HG02870 (cell line): ENCODE results near the gene BHLHE40.

Experiments
- ATAC-seq: cut with Tn5 transposase; IDR thresholded peaks from one replicate; pipeline ENCODE4 v1.9.1; 2021; ENCODE audit warnings: mild to moderate bottlenecking, moderate library complexity; ENCODE audit not compliant: unreplicated experiment

Gene BHLHE40

DNA sequence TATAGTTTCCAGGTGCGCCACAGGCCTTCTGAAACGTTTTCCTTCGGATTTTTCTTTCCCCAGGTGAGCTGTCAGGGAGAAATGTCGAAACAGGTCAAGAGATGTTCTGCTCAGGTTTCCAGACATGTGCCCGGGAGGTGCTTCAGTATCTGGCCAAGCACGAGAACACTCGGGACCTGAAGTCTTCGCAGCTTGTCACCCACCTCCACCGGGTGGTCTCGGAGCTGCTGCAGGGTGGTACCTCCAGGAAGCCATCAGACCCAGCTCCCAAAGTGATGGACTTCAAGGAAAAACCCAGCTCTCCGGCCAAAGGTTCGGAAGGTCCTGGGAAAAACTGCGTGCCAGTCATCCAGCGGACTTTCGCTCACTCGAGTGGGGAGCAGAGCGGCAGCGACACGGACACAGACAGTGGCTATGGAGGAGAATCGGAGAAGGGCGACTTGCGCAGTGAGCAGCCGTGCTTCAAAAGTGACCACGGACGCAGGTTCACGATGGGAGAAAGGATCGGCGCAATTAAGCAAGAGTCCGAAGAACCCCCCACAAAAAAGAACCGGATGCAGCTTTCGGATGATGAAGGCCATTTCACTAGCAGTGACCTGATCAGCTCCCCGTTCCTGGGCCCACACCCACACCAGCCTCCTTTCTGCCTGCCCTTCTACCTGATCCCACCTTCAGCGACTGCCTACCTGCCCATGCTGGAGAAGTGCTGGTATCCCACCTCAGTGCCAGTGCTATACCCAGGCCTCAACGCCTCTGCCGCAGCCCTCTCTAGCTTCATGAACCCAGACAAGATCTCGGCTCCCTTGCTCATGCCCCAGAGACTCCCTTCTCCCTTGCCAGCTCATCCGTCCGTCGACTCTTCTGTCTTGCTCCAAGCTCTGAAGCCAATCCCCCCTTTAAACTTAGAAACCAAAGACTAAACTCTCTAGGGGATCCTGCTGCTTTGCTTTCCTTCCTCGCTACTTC, 3.8 kb downstream of the BHLHE40 start:
- ATAC-seq, result no peak

DNA sequence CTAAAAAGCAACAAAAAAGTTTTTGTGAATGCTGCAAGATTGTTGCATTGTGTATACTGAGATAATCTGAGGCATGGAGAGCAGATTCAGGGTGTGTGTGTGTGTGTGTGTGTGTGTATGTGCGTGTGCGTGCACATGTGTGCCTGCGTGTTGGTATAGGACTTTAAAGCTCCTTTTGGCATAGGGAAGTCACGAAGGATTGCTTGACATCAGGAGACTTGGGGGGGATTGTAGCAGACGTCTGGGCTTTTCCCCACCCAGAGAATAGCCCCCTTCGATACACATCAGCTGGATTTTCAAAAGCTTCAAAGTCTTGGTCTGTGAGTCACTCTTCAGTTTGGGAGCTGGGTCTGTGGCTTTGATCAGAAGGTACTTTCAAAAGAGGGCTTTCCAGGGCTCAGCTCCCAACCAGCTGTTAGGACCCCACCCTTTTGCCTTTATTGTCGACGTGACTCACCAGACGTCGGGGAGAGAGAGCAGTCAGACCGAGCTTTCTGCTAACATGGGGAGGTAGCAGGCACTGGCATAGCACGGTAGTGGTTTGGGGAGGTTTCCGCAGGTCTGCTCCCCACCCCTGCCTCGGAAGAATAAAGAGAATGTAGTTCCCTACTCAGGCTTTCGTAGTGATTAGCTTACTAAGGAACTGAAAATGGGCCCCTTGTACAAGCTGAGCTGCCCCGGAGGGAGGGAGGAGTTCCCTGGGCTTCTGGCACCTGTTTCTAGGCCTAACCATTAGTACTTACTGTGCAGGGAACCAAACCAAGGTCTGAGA, 4.7 kb downstream of the BHLHE40 start:
- ATAC-seq, result peak; percentile 60

DNA sequence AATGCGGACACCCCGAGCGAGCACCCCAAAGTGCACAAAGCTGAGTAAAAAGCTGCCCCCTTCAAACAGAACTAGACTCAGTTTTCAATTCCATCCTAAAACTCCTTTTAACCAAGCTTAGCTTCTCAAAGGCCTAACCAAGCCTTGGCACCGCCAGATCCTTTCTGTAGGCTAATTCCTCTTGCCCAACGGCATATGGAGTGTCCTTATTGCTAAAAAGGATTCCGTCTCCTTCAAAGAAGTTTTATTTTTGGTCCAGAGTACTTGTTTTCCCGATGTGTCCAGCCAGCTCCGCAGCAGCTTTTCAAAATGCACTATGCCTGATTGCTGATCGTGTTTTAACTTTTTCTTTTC, 5.3 kb downstream of the BHLHE40 start:
- no peak for ATAC-seq

DNA sequence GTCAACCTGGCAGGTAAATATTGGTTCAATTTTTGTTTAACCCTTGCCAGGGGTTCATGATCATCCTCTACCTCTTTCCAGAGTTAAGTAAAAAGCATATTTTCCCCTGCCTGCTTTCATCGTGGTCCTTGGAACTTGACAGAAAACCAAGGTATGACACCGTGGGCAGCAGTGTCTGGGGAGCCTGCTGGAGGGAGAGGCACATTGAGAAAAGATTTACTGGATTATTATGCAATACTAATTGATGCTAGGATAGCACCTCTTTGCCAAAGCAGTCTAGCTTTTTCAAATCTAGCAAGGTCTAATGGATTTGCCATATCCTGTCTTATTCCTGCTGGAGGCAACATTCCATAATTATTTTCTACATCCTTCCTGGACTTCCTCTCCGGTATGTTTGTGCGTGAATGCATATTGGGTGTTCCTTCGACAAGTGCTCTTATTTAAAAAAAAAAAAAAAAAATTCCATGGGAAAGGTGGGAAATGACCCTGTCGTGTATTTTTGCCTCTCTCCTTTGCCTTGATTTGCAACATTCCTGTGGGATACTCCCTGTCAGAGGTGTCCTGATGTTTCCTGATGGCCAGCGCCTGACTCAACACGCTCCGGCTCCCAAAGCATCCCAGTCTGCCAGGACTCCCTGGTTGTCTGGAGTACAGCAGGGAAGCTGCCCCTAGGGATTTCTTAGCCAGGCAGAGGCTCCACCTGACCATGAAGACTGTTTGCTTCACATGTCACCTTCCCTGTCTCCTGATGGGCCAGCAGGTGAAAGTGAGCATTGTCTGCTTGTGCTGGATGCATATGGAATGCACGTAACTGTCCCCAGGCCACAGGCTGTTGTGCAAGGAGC, 6.3 kb downstream of the BHLHE40 start:
- ATAC-seq, result no peak

DNA sequence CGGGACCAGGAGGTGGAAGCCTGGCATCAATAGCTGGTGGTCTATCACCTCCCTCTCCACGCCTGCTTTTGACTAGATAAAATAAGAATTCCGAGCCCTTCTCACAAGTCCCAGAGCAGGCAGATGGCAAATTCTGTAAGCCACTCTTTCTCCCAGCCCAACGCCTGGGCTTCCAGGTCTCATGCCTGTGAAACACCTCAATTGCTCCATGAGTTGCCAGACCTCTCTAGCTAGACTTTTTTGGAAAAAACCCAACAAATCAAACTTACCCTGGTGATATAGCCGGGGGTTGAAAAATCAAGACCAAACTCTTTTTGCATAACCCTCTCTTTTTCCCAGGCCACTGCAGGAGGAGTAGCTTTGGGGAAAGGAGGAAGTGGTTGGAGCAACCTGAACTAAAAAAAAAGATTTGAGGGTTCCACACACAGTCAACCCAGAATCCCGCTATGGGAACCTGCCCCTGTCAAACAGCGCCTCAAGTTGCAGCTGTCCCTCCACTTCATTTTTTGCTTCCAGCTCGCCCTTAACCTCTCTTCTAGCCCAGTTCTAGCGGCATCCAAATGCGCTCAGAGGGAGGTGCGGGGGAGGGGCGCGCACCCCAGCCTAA, 7.0 kb downstream of the BHLHE40 start:
- ATAC-seq, result peak; percentile 15

DNA sequence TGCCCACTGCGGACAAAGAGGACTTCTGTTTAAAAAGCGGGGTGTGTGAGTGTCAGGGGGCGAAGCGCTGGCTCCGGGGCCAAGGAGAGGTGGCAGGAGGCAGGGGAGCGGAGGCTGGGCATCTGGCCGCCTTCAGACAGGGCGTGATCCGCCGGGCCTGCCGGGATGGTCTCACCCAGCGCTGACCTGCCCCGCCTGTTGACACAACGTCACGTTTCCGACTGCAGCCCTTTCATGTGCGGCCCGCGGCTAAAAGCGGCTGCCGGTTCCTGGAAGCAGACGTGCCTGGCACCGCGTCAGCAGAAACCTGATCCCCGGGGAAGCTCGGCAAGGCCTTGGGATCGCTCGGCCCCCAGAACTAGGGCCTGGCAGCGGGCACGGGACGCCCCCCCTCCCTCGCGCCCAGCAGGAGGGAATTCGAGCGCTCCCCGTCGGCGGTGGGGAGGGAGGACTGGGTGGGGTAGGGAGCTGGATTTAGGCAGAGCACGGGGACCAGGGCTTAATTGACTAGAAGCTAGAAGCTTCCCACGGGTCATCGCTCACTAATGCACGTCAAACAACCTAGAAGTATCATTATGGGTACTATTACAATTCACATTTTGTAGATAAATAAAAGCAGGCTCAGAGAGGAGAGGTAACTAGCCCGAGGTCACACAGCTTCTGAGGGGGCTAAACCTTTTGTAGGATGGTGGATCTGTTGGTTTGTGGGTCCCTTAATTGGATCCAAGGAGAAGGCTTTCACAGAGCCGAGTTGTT, 7.7 kb downstream of the BHLHE40 start:
- peak; percentile 43 for ATAC-seq

DNA sequence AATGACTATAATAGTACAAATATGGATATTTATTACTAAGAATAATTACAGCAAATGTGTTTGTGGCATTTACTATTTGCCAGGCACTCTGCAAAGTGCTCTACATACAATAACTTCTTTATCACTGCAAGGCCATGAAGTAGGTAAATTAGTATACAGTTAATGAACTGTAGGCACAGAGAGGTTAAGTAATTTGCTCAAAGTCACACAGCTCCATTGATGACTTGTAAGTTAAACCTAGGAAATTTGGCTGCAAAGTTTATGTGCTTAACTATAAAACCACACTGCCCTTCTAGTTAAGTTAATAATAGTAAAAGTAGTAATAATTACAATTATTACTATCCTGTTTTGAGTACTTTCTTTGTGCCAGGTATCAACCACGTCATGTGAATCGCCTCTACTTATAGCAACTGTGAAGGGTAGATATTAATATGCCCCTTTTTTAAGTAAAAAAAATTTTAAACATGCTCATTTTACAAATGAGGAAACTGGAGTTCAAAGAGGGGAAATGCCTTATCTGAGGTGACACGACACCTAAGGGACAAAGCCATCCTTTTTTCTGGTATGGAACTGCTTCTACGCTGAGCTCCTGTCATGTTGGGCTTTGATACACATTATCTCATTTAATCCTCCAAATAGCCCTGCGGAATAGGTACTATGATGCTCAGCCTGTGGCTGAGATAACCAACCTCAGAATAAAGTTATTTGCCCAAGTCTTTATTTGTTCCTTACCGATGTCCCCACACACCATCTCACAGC, 8.5 kb downstream of the BHLHE40 start:
- no peak for ATAC-seq

DNA sequence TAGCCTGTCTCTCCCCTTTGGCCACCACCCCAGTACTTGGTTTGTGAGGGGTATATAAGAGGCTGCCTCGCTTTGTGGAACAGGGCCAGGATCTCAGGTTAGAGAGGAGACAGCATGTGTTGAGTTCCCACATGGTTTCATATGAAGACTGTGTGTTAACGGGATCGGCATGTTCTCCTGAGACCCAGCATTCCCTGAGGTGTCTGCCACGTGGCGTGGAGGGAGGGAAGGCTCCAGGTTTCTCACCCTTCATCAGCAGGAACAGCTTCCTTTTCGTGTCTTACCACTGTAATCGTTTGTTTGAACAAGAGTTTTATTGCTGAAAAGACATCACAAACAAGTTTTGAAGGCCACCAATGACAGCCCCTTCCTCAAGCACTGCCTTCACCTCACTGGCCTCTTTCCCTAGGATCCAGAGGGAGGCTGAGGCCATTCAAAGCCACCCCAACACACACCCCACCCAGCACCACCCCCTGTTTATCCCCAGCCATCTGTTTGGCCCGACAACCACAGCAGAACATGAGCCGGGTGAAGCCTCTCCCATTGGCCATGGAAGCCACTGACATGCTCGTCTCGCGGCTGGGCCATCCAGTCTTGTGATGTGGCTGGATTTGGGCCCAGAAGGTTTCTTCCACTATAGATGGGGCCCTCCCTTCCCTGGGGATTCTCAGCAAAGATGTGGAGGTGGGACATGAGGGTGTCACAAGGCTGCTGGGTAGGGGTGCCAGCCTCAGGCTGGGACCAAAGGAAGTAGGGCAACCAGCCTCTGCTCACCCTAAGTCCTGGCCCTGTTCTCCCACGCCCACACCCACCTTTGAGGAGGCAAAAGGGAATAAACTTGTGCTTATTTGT, 10.0 kb downstream of the BHLHE40 start:
- ATAC-seq, result no peak

DNA sequence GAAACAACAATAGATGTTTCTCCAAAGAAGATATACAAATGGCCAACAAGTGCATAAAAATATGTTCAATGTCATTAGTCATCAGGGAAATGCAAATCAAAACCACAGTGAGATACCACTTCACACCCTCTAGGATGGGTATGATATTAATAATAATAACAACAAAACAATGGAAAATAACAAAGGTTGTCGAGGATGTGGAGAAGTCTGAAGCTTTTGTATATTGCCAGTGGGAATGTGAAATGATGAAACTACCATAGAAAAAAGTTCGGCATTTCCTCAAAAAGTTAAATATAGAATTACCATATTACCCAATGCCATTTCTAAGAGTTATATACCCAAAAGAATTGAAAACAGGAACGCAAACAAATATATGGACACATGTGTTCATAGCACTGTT, 10.8 kb downstream of the BHLHE40 start:
- ATAC-seq, result no peak

DNA sequence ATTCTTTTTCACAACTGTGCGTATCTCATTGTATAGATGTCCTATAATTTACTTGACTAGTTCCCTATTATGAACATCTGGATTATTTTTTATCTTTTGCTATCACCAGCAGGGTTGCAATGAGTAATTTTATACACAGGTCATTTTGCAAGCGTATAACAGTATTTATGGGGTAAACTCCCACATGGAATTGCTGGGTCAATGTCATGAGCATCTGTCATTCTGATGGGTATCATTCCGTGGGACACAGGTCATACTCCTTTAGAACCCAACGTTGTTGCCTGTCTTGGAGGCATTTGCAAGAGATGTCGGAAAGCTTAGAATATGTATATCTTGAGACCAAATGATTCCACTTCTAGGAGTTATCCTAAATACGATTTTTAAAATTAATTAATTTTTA, 12.9 kb downstream of the BHLHE40 start:
- ATAC-seq, result no peak

DNA sequence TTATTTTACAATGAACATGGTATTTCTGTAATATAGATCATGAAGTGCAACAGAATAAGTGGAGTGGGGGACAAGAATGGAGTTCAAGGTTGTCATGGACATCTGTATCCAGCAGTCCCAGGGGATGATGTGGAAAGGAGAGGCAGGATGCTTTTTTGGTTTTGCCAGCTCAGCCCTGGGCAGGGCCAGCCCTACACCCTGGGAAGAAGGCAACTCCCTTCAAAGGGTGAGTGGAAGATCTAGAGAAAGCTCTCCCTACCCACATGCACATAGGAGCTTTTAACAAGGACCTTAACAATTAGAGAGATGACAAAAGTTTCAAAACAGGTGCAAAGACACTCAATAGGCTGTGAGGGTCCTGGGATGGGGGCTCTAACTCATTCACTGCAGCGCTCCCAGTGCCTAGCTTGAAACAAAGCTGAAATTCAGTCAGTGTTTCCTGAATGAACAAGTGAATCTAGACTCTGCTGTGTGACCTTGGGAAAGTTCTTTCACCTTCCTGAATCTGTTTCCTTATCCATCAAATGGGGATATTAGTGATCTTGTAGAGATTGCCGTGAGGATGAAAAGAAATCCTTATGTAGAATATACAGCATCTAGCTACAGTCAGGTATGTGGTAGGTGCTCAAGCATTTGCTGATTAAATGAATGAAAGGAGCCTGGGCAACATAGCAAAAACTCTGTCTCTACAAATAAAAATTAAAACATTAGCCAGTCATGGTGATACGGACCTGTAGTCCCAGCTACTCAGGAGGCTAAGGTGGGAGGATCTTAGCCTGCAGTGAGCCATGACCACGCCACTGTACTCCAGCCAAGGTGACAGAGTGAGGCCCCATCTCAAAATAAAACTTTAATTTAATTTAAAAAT, 14.3 kb downstream of the BHLHE40 start:
- no peak for ATAC-seq

DNA sequence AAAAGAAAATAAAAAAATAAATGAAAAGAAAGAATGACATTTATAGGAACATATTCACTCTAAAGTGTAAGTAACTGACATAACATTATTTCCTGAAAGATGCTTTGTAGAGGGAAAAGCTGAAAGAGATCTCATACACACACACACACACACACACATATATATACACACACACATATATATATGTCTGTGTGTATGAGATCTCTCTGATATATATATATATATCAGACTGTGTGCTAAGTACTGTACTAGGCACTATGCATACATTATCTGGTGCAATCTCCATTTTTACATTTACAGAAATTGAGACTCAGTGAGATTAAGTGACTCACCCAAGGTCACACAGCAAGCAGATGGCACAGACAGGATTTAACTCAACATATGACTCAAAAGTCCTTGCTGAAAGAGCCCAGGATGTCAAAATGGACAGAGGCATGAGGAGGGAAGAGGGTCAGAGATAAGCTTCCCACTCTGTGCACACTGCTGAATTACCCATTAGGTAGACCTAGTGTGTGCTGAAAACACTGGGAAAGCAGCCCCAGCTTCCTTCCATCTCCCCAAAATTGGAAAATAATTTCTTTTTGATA, 15.0 kb downstream of the BHLHE40 start:
- ATAC-seq, result no peak

DNA sequence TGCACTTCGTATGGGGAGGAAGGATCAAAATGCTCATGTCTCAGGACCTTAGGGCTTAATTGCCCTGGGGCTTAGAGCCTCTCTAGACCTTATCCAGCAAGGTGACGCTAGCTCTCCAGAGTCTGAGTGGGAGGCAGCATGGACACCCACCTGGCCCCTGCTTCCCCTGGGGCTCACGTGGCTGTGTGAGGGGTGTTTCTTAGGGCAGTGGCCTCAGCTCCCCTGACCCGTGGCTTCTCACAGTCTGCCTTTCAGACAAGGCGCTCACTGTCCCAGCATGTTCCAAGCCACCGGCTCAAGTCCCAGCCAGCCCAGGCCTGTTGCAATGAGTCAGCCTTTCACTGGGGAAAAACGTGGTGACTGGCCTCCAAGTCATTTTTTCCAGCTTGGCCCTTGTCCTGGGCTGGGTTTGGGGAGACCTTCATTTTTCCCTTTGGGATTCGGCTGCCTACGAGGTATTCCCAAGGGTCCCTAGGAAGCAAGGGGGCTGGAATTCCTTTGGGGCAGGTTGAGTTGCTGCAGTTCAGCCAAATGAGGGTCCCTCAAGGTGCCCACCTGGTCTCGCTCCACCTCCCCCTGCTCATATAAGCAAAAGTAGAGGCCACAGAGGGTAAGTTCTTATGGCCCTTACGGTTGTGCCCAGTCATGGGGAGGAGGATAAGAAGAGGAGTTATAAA, 15.7 kb downstream of the BHLHE40 start:
- peak; percentile 54 for ATAC-seq

DNA sequence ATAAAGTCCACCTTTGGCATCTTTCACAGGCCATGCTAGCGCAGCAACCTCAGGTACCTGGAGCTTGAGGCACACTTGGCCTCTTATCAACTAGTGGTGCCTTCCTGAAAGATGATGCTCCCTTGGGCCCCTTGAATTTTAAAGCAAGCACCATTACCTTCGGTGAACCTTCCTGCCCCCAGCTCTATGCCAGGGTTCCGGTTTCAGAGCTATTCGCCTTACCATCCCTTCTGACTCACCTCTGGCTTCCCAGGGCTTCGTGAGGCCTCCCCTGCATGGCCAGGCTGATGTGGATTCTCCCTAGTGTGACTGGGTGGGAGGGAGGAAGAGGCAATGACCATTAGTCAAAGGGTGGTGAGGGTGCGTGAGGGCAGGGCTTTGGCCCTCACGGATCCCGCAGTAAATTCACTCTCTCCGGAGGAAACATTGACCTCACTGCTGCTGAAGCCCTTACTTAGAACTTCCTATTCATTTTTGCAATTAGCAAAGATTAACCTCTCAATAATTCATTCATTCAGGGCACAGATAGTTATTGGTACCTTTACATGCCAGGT, 16.3 kb downstream of the BHLHE40 start:
- ATAC-seq, result no peak

DNA sequence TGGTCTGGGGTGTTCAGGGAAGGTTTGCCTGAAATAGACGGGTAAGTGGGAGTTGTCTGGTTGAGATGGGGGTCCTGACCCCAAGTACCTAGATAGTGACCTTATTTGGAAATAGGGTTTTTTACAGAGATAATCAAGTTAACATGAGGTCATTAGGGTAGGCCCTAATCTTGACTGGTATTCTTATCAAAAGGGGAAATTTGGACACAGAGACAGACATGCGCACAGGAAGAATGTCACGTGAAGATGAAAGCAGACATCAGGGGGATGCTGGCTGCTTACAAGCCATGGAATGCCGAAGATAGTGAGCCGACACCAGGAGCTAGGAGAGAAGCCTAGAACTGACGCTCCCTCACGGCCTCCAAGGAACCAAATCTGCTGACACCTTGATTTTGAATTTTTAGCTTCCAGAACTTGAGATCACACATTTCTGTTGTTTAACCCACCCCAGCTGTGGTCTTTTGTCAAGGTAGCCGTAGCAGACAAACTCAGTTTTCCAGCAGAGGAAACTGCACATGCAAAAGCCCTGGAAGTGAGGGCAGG, 17.1 kb downstream of the BHLHE40 start:
- no peak for ATAC-seq

DNA sequence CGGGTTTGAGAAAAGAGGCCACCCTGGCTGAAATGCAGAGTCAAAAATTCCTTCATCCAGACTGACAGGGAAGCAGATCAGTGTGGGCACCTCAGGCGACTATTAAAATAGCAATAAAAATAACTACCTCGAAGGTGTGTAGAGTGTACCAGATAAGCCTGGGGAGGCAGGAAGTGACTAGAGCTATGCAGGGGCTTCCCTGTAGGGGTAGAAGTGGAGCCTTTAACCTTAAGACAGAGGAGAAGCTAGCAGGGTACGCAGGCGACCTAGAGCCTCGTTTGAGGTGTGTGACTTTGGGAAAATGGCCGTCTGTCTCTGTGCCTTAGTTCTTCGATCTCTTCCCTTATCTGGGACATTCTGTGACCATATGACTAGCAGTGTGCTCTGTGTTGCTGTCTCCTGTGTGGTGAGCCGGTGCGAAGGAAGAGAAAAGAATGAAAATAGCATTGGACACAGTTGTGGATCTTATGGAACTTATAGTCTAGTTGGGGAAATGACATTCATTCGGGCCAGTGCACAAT, 17.6 kb downstream of the BHLHE40 start:
- no peak for ATAC-seq
